Natural killer cell (primary cell): ENCODE data around the gene FLNA. TPM values are rescaled to one million over a fixed set of nuclear protein-coding genes. Genes with fewer than 3 reads are reported as not detected.

Source experiments
- ATAC-seq, 3 donors: fragments of 150-1000 bp in 2 of 3; fragments of 200-7000 bp in 1 of 3; cut with Tn5 transposase; 1 replicate in 1 of 3; 2 replicates in 2 of 3; pipeline ENCODE4 v1.10.0; 2021; ENCODE audit warnings: mild to moderate bottlenecking in 2 of 3, moderate library complexity in 2 of 3
- DNase-seq, 2 donors: peaks; one replicate each; pipeline versions ENCODE4 v3.0.0 to v3.0.0-alpha.2; 2013 to 2021; ENCODE audit warnings: mixed read lengths in 1 of 2
- H3K27ac ChIP-seq: one replicate; pipeline ENCODE4 v1.5.1; 2013; ENCODE audit warnings: mild to moderate bottlenecking, low read length
- H3K27me3 ChIP-seq: one replicate; pipeline ENCODE4 v1.6.1; 2013; ENCODE audit warnings: low read length; ENCODE audit not compliant: control insufficient read depth, insufficient read depth
- H3K36me3 ChIP-seq: one replicate; pipeline ENCODE4 v1.6.1; 2013; ENCODE audit warnings: low read length; ENCODE audit not compliant: control insufficient read depth, insufficient read depth
- H3K4me1 ChIP-seq: one replicate; pipeline ENCODE4 v1.6.1; 2013; ENCODE audit warnings: low read length; ENCODE audit not compliant: control insufficient read depth, insufficient read depth
- H3K4me3 ChIP-seq: one replicate; pipeline ENCODE4 v1.5.1; 2013; ENCODE audit warnings: low read length
- H3K9me3 ChIP-seq: one replicate; pipeline ENCODE4 v1.6.1; 2013; ENCODE audit warnings: low read length; ENCODE audit not compliant: control insufficient read depth, insufficient read depth
- H3K27ac Mint-ChIP-seq, 2 donors: one replicate each; pipeline ENCODE4 v1.8.0; 2022; ENCODE audit warnings: mild to moderate bottlenecking in 2 of 2, mixed read lengths in 2 of 2, moderate library complexity in 1 of 2
- H3K27me3 Mint-ChIP-seq, 2 donors: one replicate each; pipeline ENCODE4 v1.8.0; 2022; ENCODE audit warnings: low read depth in 2 of 2, mixed read lengths in 2 of 2
- H3K36me3 Mint-ChIP-seq: one replicate; pipeline ENCODE4 v1.8.0; 2022; ENCODE audit warnings: mixed read lengths
- H3K4me1 Mint-ChIP-seq, 2 donors: one replicate each; pipeline ENCODE4 v1.8.0; 2022; ENCODE audit warnings: mixed read lengths in 2 of 2
- H3K4me3 Mint-ChIP-seq: one replicate; pipeline ENCODE4 v1.8.0; 2022; ENCODE audit warnings: mild to moderate bottlenecking, moderate library complexity, mixed read lengths
- H3K9me3 Mint-ChIP-seq, 2 donors: one replicate each; pipeline ENCODE4 v1.8.0; 2022; ENCODE audit warnings: mixed read lengths in 2 of 2
- WGBS: methylation state at CpG from one replicate; pipeline ENCODE4 v1.1.7; 2013; ENCODE audit warnings: missing lambda C conversion rate; ENCODE audit not compliant: insufficient coverage; 5-methylcytosine and 5-hydroxymethylcytosine counted together
- intact Hi-C: fragments of 100-400 bp; cut with micrococcal nuclease; formaldehyde crosslinking; loops from one replicate; pipeline ENCODE4 v1.14.2; 2022
- total RNA-seq, 4 donors: library from RNA; stranded (reverse); fragments of 120-200 nt in 1 of 4; gene quantifications; one replicate each; pipeline versions ENCODE4 v1.2.3 to v1.2.4, GENCODE V29; 2013 to 2022
- TF ChIP-seq, protein P1 (sequence below): fragments of 200-600 bp; IDR thresholded peaks from one replicate; pipeline ENCODE4 v1.8.0; 2022; ENCODE audit warnings: antibody characterized with exemption

FLNA gene
- total RNA-seq, 3 donors from 2014 or later (not counting 1 experiment from before 2014, with no cell fraction given): 2,872 to 3,483 (median 2,927) TPM

DNA sequence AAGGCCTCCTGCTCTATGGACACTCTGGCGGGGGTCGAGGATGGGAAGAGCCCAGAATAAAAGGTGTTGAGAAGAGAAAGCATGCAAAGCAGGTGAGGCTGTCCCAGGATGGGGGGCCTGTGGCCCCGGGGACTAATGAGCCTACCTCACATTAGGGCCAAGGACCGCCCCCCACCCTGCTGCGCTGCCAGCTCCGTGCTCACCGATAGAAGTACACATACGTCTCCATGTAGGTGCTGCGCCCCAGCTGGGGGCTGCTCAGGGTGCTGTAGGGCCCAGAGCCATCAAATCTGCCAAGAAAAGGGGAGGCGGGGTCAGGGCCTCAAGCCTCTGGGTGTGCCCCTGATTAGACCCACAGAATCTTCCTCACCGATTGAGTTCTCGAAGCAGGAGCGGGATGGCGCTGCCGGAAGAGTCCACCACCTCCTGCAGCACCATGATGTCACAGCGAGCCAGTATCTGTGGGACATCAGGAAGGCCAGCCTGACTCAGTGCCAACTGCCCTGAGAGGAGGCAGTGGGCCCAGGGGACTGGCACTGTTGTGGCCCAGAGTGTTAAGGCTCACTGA is 30.3 kb upstream of the FLNA start:
- Histone ChIP-seq H3K9me3 (no peaks in the 10 kb centered on the region), H3K27me3 (no peaks in the 10 kb centered on the region), H3K4me3 (no peak overlapping the region), H3K27ac (no peak overlapping the region), H3K36me3 (peaks cover 18% of the 10 kb centered on the region), H3K4me1 (peaks cover 21% of the 10 kb centered on the region)
- no peak for ATAC-seq
- no peak for DNase-seq
- Mint-ChIP-seq H3K9me3 (no peaks in the 10 kb centered on the region), H3K27ac (no peak overlapping the region), H3K36me3 (no peaks in the 10 kb centered on the region), H3K4me3 (no peak overlapping the region), H3K4me1 (peaks cover 0 to 16% of the 10 kb centered on the region in 2 donors), H3K27me3 (no peaks in the 10 kb centered on the region)
- 90% methylated on average over 16 of the region's 16 CpGs for WGBS
- TF ChIP-seq, protein P1, sequence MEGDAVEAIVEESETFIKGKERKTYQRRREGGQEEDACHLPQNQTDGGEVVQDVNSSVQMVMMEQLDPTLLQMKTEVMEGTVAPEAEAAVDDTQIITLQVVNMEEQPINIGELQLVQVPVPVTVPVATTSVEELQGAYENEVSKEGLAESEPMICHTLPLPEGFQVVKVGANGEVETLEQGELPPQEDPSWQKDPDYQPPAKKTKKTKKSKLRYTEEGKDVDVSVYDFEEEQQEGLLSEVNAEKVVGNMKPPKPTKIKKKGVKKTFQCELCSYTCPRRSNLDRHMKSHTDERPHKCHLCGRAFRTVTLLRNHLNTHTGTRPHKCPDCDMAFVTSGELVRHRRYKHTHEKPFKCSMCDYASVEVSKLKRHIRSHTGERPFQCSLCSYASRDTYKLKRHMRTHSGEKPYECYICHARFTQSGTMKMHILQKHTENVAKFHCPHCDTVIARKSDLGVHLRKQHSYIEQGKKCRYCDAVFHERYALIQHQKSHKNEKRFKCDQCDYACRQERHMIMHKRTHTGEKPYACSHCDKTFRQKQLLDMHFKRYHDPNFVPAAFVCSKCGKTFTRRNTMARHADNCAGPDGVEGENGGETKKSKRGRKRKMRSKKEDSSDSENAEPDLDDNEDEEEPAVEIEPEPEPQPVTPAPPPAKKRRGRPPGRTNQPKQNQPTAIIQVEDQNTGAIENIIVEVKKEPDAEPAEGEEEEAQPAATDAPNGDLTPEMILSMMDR: no peak
- intact Hi-C loops: no loop called here

DNA sequence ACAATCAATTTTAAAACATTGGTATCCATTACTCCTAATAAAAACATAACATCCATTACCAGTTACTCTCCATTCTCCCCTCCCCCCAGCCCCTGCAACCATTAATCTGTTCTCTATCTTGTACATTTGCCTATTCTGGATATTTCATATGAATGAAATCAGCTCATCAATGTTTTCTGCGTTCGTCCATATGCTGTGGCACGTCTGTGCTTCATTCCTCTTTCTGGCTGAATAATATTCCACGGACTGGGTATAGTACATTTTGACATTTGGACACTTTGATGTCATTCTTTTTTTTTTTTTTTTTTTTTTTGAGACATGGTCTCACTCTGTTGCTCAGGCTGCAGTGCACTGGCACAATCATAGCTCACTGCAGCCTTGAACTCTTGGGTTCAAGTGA is 29.4 kb upstream of the FLNA start:
- Histone ChIP-seq H3K4me1 (peaks cover 20% of the 10 kb centered on the region), H3K27ac (no peak overlapping the region), H3K4me3 (no peak overlapping the region), H3K9me3 (no peaks in the 10 kb centered on the region), H3K36me3 (peaks cover 25% of the 10 kb centered on the region), H3K27me3 (no peaks in the 10 kb centered on the region)
- no peaks in the 10 kb centered on the region for H3K36me3 Mint-ChIP-seq
- H3K4me1 Mint-ChIP-seq: peaks cover 3 to 16% of the 10 kb centered on the region in 2 donors
- TF ChIP-seq, protein P1: no peak
- H3K27me3 Mint-ChIP-seq: no peaks in the 10 kb centered on the region
- H3K9me3 Mint-ChIP-seq: no peaks in the 10 kb centered on the region
- WGBS: 100% methylated on average over 3 of the region's 4 CpGs
- ATAC-seq: no peak
- intact Hi-C loops: no loop called here
- DNase-seq: no peak
- H3K27ac Mint-ChIP-seq: no peak overlapping the region
- no peak overlapping the region for H3K4me3 Mint-ChIP-seq

DNA sequence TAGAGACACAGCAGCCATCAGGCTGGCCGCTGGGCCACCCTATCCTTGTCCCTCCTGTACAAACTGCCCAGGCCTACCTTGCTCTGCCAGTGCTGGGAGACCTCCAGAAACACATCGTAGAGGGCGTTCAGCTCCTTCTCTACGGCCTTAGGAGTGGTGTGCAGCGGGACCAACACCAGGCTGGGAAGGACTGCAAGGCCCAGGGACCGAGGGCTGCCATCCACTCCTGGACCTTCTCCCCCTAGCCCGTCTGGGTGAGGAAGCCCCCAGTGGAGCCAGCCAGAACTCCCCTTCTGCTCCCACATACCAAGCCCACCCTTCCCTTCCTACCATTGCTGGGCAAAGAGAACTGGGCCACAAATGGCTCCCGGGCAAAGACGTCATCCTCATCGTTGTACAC is 28.8 kb upstream of the FLNA start:
- TF ChIP-seq, protein P1: no peak
- H3K27ac ChIP-seq: no peak overlapping the region
- intact Hi-C loops: no loop called here
- H3K9me3 ChIP-seq: no peaks in the 10 kb centered on the region
- no peak overlapping the region for H3K27ac Mint-ChIP-seq
- H3K4me1 Mint-ChIP-seq: peaks cover 9 to 16% of the 10 kb centered on the region in 2 donors
- peaks cover 14% of the 10 kb centered on the region for H3K4me1 ChIP-seq
- 97% methylated on average over 8 of the region's 10 CpGs for WGBS
- H3K4me3 Mint-ChIP-seq: no peak overlapping the region
- H3K36me3 ChIP-seq: peaks cover 25% of the 10 kb centered on the region
- ATAC-seq (no peak), DNase-seq (no peak)
- no peaks in the 10 kb centered on the region for H3K9me3 Mint-ChIP-seq
- H3K27me3 ChIP-seq: no peaks in the 10 kb centered on the region
- no peak overlapping the region for H3K4me3 ChIP-seq
- peaks cover 0 to 5% of the 10 kb centered on the region in 2 donors for H3K27me3 Mint-ChIP-seq
- no peaks in the 10 kb centered on the region for H3K36me3 Mint-ChIP-seq

DNA sequence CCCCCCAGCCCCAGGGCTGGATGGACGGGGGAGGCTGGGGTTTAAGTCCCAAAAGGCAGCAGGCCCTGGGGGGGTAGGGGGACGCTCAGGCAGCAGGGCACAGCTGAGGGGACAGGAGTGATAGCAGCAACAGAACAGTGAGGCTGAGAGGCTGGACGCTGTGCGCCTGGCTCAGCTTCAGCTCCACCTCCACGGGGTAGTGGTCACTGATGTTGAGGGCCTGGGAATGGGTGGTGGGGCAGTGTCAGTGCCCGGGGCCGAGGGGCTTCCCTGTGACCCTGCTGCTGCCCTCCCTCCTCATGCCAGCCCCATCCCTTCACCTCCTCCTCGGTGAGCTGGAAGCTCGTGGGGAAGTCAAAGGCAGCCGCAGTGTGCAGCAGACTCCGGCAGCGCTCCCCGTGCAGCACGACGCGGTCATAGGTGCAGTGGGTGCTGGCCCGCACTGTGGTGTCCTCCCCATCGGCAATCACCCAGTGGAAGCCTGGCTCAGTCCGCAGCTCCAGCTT is 28.2 kb upstream of the FLNA start:
- Histone ChIP-seq H3K27ac (no peak overlapping the region), H3K4me3 (no peak overlapping the region), H3K36me3 (peaks cover 25% of the 10 kb centered on the region), H3K4me1 (peaks cover 15% of the 10 kb centered on the region), H3K9me3 (no peaks in the 10 kb centered on the region), H3K27me3 (no peaks in the 10 kb centered on the region)
- ATAC-seq (no peak), DNase-seq (peak in 1 of 2 donors; percentile 2)
- intact Hi-C loops: no loop called here
- Mint-ChIP-seq H3K27ac (no peak overlapping the region), H3K4me3 (no peak overlapping the region), H3K9me3 (no peaks in the 10 kb centered on the region), H3K27me3 (peaks cover 0 to 8% of the 10 kb centered on the region in 2 donors), H3K36me3 (no peaks in the 10 kb centered on the region), H3K4me1 (peaks cover 14 to 19% of the 10 kb centered on the region in 2 donors)
- TF ChIP-seq, protein P1: no peak
- 94% methylated on average over 17 of the region's 19 CpGs for WGBS
